CD14-positive monocyte (primary cell): Measurements from ENCODE around the gene SUGCT. TPM values are rescaled to one million over a fixed set of nuclear protein-coding genes. Genes with fewer than 3 reads are reported as not detected.

Experiments
- DNase-seq, 3 donors: peaks; one replicate each; pipeline ENCODE4 v3.0.0-alpha.2; 2011 to 2022
- H2AFZ ChIP-seq: 2 replicates; pipeline ENCODE4 v1.6.0; 2012; ENCODE audit warnings: mild to moderate bottlenecking, low read depth, low read length, inconsistent platforms; ENCODE audit not compliant: insufficient read depth, poor library complexity, severe bottlenecking
- H3K27ac ChIP-seq, 2 donors: 1 replicate in 1 of 2; 2 replicates in 1 of 2; pipeline ENCODE4 v1.5.1; 2012 to 2013; ENCODE audit warnings: low read length in 2 of 2, control low read depth in 1 of 2, inconsistent platforms in 1 of 2, low read depth in 1 of 2, mild to moderate bottlenecking in 1 of 2
- H3K27me3 ChIP-seq, 2 donors: one replicate each; pipeline versions ENCODE4 v1.6.0 to v1.6.1; 2011 to 2013; ENCODE audit warnings: low read length in 2 of 2; ENCODE audit not compliant: control insufficient read depth in 2 of 2, insufficient read depth in 2 of 2
- H3K36me3 ChIP-seq, 2 donors: replicated peaks in 1 of 2; 1 replicate in 1 of 2; 2 replicates in 1 of 2; pipeline versions ENCODE4 v1.5.1 to v1.6.1; 2012 to 2013; ENCODE audit warnings: low read length in 2 of 2, control low read depth in 1 of 2, inconsistent platforms in 1 of 2, mild to moderate bottlenecking in 1 of 2; ENCODE audit not compliant: insufficient read depth in 2 of 2, control insufficient read depth in 1 of 2
- H3K4me1 ChIP-seq, 2 donors: 1 replicate in 1 of 2; 2 replicates in 1 of 2; pipeline versions ENCODE4 v1.5.1 to v1.6.1; 2012 to 2013; ENCODE audit warnings: low read length in 2 of 2, control low read depth in 1 of 2, inconsistent platforms in 1 of 2, mild to moderate bottlenecking in 1 of 2, moderate library complexity in 1 of 2; ENCODE audit not compliant: insufficient read depth in 2 of 2, control insufficient read depth in 1 of 2
- H3K4me2 ChIP-seq: replicated peaks from 2 replicates; pipeline ENCODE3; 2012; ENCODE audit warnings: low read length, moderate library complexity, mild to moderate bottlenecking; ENCODE audit not compliant: poor library complexity, severe bottlenecking; ENCODE audit errors: extremely low read depth
- H3K4me3 ChIP-seq, 3 experiments: fragments of 200-600 bp in 1 of 3; sonication (generic) in 1 of 3; replicated peaks in 1 of 3; 1 replicate in 2 of 3; 2 replicates in 1 of 3; pipeline ENCODE4 v1.5.1; 2011 to 2013; ENCODE audit warnings: low read length in 3 of 3, mild to moderate bottlenecking in 3 of 3, control low read depth in 2 of 3, low read depth in 2 of 3, inconsistent platforms in 1 of 3, moderate library complexity in 1 of 3
- H3K79me2 ChIP-seq: 2 replicates; pipeline ENCODE4 v1.6.0; 2012; ENCODE audit warnings: mild to moderate bottlenecking, control low read depth, inconsistent platforms, low read length, moderate library complexity; ENCODE audit not compliant: insufficient read depth
- H3K9ac ChIP-seq: 2 replicates; pipeline ENCODE4 v1.6.0; 2017; ENCODE audit warnings: low read length, mild to moderate bottlenecking; ENCODE audit not compliant: insufficient read depth, poor library complexity, severe bottlenecking
- H3K9me3 ChIP-seq, 2 donors: replicated peaks in 1 of 2; 1 replicate in 1 of 2; 2 replicates in 1 of 2; pipeline versions ENCODE4 v1.5.1 to v1.6.1; 2012 to 2013; ENCODE audit warnings: low read length in 2 of 2, control low read depth in 1 of 2; ENCODE audit not compliant: control insufficient read depth in 1 of 2, insufficient read depth in 1 of 2
- H4K20me1 ChIP-seq: 2 replicates; pipeline ENCODE4 v1.6.0; 2012; ENCODE audit warnings: mild to moderate bottlenecking, low read length, control low read depth, moderate library complexity; ENCODE audit not compliant: insufficient read depth
- H3K27ac Mint-ChIP-seq, 7 donors: one replicate each; pipeline ENCODE4 v1.8.0; 2020; ENCODE audit warnings: mild to moderate bottlenecking in 7 of 7, mixed read lengths in 7 of 7, moderate library complexity in 6 of 7, inconsistent platforms in 2 of 7
- H3K27me3 Mint-ChIP-seq, 3 donors: one replicate each; pipeline ENCODE4 v1.8.0; 2021 to 2022; ENCODE audit warnings: low read depth in 3 of 3, mild to moderate bottlenecking in 3 of 3, mixed read lengths in 3 of 3, moderate library complexity in 3 of 3, inconsistent platforms in 1 of 3
- H3K36me3 Mint-ChIP-seq, 2 donors: one replicate each; pipeline ENCODE4 v1.8.0; 2020; ENCODE audit warnings: mixed read lengths in 2 of 2, inconsistent platforms in 1 of 2, mild to moderate bottlenecking in 1 of 2
- H3K4me1 Mint-ChIP-seq: one replicate; pipeline ENCODE4 v1.8.0; 2020; ENCODE audit warnings: mild to moderate bottlenecking, mixed read lengths
- H3K4me3 Mint-ChIP-seq, 2 donors: one replicate each; pipeline ENCODE4 v1.8.0; 2020; ENCODE audit warnings: mild to moderate bottlenecking in 2 of 2, mixed read lengths in 2 of 2, moderate library complexity in 1 of 2
- H3K9me3 Mint-ChIP-seq, 7 donors: one replicate each; pipeline ENCODE4 v1.8.0; 2020 to 2022; ENCODE audit warnings: mixed read lengths in 7 of 7, mild to moderate bottlenecking in 6 of 7, moderate library complexity in 6 of 7, inconsistent platforms in 2 of 7
- CTCF ChIP-seq: fragments of 200-600 bp; IDR thresholded peaks from one replicate; pipeline ENCODE4 v1.8.0; 2022; ENCODE audit warnings: antibody characterized with exemption, mild to moderate bottlenecking
- WGBS: methylation state at CpG from one replicate; pipeline ENCODE4 v1.1.5; 2013; ENCODE audit warnings: missing lambda C conversion rate; ENCODE audit not compliant: insufficient coverage; 5-methylcytosine and 5-hydroxymethylcytosine counted together
- intact Hi-C, 2 donors: fragments of 100-400 bp; cut with micrococcal nuclease; formaldehyde crosslinking; loops; one replicate each; pipeline versions ENCODE4 v1.15.0 to v1.15.1; 2023
- polyA plus RNA-seq, 3 donors: library from polyadenylated mRNA; depleted of rRNA in 1 of 3; unstranded in 2 of 3; stranded (reverse) in 1 of 3; fragments of 300-500 nt in 2 of 3; fragments of >200 nt in 1 of 3; fragmentation: Illumina TruSeq in 2 of 3; gene quantifications; 1 replicate in 2 of 3; 2 replicates in 1 of 3; pipeline ENCODE4 v1.2.3, GENCODE V29; 2012 to 2021

SUGCT gene
- polyA plus RNA-seq, 3 donors: not detected

DNA sequence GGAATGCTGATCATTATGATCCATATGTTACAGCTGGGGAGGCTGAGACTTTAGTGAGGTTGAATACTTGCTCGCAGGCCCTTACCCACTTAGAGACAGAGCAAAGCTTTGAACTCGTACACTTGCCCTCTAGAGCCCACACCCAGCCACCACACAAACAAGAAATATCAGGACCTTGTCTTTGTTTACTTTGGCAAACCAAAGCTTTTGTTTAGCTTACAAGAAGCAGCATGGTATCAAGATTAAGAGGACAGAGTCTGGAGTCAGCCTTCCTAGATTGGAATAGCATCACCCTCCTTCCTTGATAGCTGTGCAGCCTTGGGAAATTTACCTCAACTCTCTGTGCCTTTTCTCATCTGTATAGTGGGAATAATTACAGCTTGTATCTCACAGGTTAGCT, 477.5 kb downstream of the SUGCT start:
- H2AFZ ChIP-seq: no peak overlapping the region
- H3K36me3 ChIP-seq: no peaks in the 10 kb centered on the region
- no CpG with 5 or more reads among the region's 2 CpGs for WGBS
- Mint-ChIP-seq H3K36me3 (no peaks in the 10 kb centered on the region), H3K4me1 (no peaks in the 10 kb centered on the region), H3K9me3 (peaks cover 0 to 6% (median 0%) of the 10 kb centered on the region in 7 donors), H3K27ac (no peak overlapping the region), H3K27me3 (no peaks in the 10 kb centered on the region), H3K4me3 (no peak overlapping the region)
- no peak for TF ChIP-seq CTCF
- H3K4me3 ChIP-seq: no peak overlapping the region
- no peak overlapping the region for H3K4me2 ChIP-seq
- intact Hi-C loops: no loop called here
- no peak overlapping the region for H3K27ac ChIP-seq
- no peaks in the 10 kb centered on the region for H3K27me3 ChIP-seq
- no peaks in the 10 kb centered on the region for H3K4me1 ChIP-seq
- no peaks in the 10 kb centered on the region for H3K79me2 ChIP-seq
- no peak for DNase-seq
- no peaks in the 10 kb centered on the region for H4K20me1 ChIP-seq
- H3K9ac ChIP-seq: no peak overlapping the region
- H3K9me3 ChIP-seq: no peaks in the 10 kb centered on the region

- TF ChIP-seq CTCF: no peak
- no peak overlapping the region for H3K9ac ChIP-seq
- no peak overlapping the region for H3K27ac Mint-ChIP-seq
- no peaks in the 10 kb centered on the region for H3K36me3 ChIP-seq
- no peak for DNase-seq
- no peaks in the 10 kb centered on the region for H3K36me3 Mint-ChIP-seq
- H2AFZ ChIP-seq: no peak overlapping the region
- H3K9me3 ChIP-seq: no peaks in the 10 kb centered on the region
- no peak overlapping the region for H3K27ac ChIP-seq
- no peaks in the 10 kb centered on the region for H3K4me1 Mint-ChIP-seq
- H3K4me1 ChIP-seq: no peaks in the 10 kb centered on the region
- peaks cover 0 to 3% (median 0%) of the 10 kb centered on the region in 7 donors for H3K9me3 Mint-ChIP-seq
- intact Hi-C loops: no loop called here
- no peaks in the 10 kb centered on the region for H3K27me3 Mint-ChIP-seq
- H3K4me2 ChIP-seq: no peak overlapping the region
- no peaks in the 10 kb centered on the region for H4K20me1 ChIP-seq
- no peak overlapping the region for H3K4me3 Mint-ChIP-seq
- no peaks in the 10 kb centered on the region for H3K79me2 ChIP-seq
- no peak overlapping the region for H3K4me3 ChIP-seq
- H3K27me3 ChIP-seq: no peaks in the 10 kb centered on the region
- WGBS: no CpG with 5 or more reads among the region's 1 CpG
Observed at GRCh38 chr7:40619647-40620046, 484.8 kb downstream of the SUGCT start.
